SJCRH30 (cell line): ENCODE measurements around the gene CREB5. TPM values are rescaled to one million over a fixed set of nuclear protein-coding genes. Genes with fewer than 3 reads are reported as not detected.
A peak's percentile ranks its signal among the peaks of the same experiment; 100 is the strongest.

Experiments used
- DNase-seq, 2 experiments: peaks; one replicate each; pipeline ENCODE4 v3.0.0-alpha.2; 2015 to 2020
- H3K27ac ChIP-seq: fragments of 250-450 bp; sonication (Bioruptor Pico); 2 replicates; pipeline ENCODE4 v1.5.1; 2020; ENCODE audit warnings: mild to moderate bottlenecking, moderate library complexity
- H3K27me3 ChIP-seq: fragments of 250-450 bp; sonication (Bioruptor Pico); 2 replicates; pipeline ENCODE4 v1.5.1; 2020; ENCODE audit warnings: mild to moderate bottlenecking, moderate library complexity
- H3K36me3 ChIP-seq: fragments of 250-450 bp; sonication (Bioruptor Pico); 2 replicates; pipeline ENCODE4 v1.5.1; 2020; ENCODE audit warnings: mild to moderate bottlenecking, moderate library complexity
- H3K4me1 ChIP-seq: fragments of 250-450 bp; sonication (Bioruptor Pico); 2 replicates; pipeline ENCODE4 v1.5.1; 2020; ENCODE audit warnings: mild to moderate bottlenecking, moderate library complexity
- H3K4me3 ChIP-seq: fragments of 250-450 bp; sonication (Bioruptor Pico); 2 replicates; pipeline ENCODE4 v1.5.1; 2020; ENCODE audit warnings: mild to moderate bottlenecking, moderate library complexity
- H3K9me3 ChIP-seq: fragments of 250-450 bp; sonication (Bioruptor Pico); replicated peaks from 2 replicates; pipeline ENCODE4 v1.5.1; 2020; ENCODE audit warnings: mild to moderate bottlenecking, moderate library complexity
- total RNA-seq: library from RNA; depleted of rRNA; stranded (reverse); fragments of >200 nt; shearing (Covaris generic); gene quantifications from 2 replicates; pipeline ENCODE4 v1.2.3, GENCODE V29; 2014; rRNA removed

Gene CREB5, protein sequence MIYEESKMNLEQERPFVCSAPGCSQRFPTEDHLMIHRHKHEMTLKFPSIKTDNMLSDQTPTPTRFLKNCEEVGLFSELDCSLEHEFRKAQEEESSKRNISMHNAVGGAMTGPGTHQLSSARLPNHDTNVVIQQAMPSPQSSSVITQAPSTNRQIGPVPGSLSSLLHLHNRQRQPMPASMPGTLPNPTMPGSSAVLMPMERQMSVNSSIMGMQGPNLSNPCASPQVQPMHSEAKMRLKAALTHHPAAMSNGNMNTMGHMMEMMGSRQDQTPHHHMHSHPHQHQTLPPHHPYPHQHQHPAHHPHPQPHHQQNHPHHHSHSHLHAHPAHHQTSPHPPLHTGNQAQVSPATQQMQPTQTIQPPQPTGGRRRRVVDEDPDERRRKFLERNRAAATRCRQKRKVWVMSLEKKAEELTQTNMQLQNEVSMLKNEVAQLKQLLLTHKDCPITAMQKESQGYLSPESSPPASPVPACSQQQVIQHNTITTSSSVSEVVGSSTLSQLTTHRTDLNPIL
- total RNA-seq = 17.6 and 20.8 TPM in 2 replicates

- no peaks in the 10 kb centered on the region for H3K36me3 ChIP-seq
- H3K4me1 ChIP-seq = no peaks in the 10 kb centered on the region
- H3K27ac ChIP-seq = no peak within 1 kb of the TSS
- no peaks in the 10 kb centered on the region for H3K27me3 ChIP-seq
- no peak for DNase-seq
- H3K4me3 ChIP-seq = no peak within 1 kb of the TSS
- H3K9me3 ChIP-seq = no peaks in the 10 kb centered on the region
These were observed at the start of gene CREB5 for GRCh38 chr7:28411876-28412662. Gene CREB5, plus strand, starts transcription at chr7:28412518. Its CDS starts 397 bp downstream, at chr7:28412915.

DNA sequence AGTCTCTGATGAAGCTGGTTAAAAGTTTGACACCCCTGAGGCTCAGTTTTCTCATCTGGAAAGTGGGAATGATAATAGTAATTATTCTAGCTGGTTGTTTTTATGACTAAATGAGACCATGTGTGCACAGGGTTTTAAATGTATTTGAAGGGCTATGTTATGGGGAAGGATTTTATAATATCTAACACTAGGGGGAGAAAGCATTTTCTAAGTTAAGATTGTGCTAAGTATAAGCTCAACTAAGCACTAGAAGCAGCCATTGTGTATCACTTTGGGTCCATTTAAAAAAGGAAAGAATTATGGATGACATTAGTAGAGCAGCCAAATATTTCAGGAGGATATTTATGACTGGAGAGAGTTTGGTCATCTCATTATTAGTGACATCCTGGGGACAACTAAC lies 49.5 kb upstream of the CREB5 start:
- no peaks in the 10 kb centered on the region for H3K27me3 ChIP-seq
- DNase-seq = no peak
- H3K36me3 ChIP-seq = no peaks in the 10 kb centered on the region
- no peak overlapping the region for H3K27ac ChIP-seq
- peaks cover 14% of the 10 kb centered on the region for H3K4me1 ChIP-seq
- no peaks in the 10 kb centered on the region for H3K9me3 ChIP-seq
- no peak overlapping the region for H3K4me3 ChIP-seq

DNA sequence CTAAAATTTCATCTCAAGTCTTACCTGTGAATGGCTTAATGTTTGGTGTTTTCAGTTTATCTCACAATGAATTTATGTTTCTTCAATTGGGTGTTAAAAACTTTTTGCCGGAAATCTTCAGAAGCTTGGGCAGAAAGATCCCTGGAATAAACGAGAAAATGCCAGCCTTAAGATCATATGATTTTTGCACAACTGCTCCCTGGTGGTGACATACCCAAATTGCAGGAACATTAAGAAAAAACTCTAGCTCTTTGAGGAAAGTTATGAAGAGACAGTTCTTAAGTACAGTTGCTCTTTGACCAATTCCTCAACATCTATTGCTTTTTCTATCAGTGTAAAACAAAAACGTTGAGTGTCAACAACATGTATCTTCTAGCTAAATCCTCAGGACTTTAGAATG lies 48.2 kb upstream of the CREB5 start:
- peaks cover 4% of the 10 kb centered on the region for H3K4me1 ChIP-seq
- H3K4me3 ChIP-seq = no peak overlapping the region
- no peaks in the 10 kb centered on the region for H3K9me3 ChIP-seq
- no peaks in the 10 kb centered on the region for H3K27me3 ChIP-seq
- no peaks in the 10 kb centered on the region for H3K36me3 ChIP-seq
- peak in 1 of 2 experiments; percentile 46 for DNase-seq
- H3K27ac ChIP-seq = no peak overlapping the region

GRCh38 chr7:28369523-28369922 lies 42.8 kb upstream of the CREB5 start:
- Histone ChIP-seq H3K4me3 (no peak overlapping the region), H3K36me3 (no peaks in the 10 kb centered on the region), H3K4me1 (no peaks in the 10 kb centered on the region), H3K9me3 (no peaks in the 10 kb centered on the region), H3K27me3 (no peaks in the 10 kb centered on the region), H3K27ac (no peak overlapping the region)
- DNase-seq = no peak

DNA sequence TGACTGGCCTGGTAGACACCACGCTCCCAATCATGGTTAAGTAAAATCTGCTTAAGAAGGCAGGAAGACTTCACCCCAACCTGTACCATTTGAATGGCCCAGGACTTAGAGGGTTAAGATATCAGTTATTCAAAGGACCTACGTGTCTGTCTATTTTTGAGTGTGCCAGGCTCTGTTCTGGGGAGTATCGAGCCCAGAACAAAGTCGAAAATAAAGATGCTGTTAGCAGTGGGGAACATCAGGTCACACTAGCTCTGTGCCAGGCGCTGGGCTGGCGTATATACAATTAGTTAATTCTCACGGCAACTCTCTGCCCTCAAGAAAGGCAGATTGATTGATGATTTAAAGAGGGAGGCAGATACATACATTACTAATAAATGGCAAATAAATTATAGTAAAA lies 40.5 kb upstream of the CREB5 start:
- Histone ChIP-seq H3K4me3 (no peak overlapping the region), H3K36me3 (no peaks in the 10 kb centered on the region), H3K9me3 (no peaks in the 10 kb centered on the region), H3K4me1 (no peaks in the 10 kb centered on the region), H3K27ac (no peak overlapping the region), H3K27me3 (no peaks in the 10 kb centered on the region)
- DNase-seq = no peak

DNA sequence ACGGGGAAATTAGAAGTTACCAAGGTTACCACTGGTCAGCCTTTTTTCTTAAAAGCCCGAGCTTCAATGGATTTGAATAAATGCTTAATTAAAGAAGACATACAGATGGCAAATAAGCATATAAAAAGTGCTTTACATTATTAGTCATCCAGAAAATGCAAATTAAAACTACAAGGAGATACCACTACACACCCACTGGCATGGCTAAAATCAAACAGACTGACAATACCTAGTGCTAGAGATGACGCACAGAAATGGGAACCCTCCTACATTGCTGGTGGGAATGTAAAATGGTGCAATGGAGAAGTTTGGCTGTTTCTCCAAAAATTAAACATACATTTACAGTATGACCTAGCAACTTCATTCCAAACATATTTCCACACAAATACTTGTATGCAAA lies 38.3 kb upstream of the CREB5 start:
- Histone ChIP-seq H3K4me1 (no peaks in the 10 kb centered on the region), H3K36me3 (no peaks in the 10 kb centered on the region), H3K4me3 (no peak overlapping the region), H3K27me3 (no peaks in the 10 kb centered on the region), H3K27ac (no peak overlapping the region), H3K9me3 (no peaks in the 10 kb centered on the region)
- no peak for DNase-seq

DNA sequence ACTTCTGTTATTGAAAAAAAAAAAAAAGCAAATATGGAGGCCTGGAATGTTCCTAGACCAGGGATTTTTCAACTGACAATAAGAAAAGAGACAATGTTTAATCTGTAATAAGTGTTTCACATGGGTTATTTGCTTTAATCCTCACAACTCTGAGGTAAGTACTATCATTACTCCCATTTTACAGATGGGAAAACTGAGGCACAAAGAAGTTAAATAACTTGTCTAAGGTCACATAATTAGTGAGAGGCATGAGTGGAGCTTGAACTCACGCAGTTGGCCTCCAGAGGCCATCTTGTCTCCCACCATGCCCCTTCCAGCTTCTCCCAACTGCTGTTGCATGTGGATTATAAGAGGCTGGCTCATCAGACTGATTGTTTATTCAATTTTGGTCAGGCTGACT lies 36.6 kb upstream of the CREB5 start:
- Histone ChIP-seq H3K4me3 (no peak overlapping the region), H3K9me3 (no peaks in the 10 kb centered on the region), H3K27ac (no peak overlapping the region), H3K36me3 (no peaks in the 10 kb centered on the region), H3K4me1 (no peaks in the 10 kb centered on the region), H3K27me3 (no peaks in the 10 kb centered on the region)
- DNase-seq = no peak

- no peak overlapping the region for H3K4me3 ChIP-seq
- H3K27me3 ChIP-seq = no peaks in the 10 kb centered on the region
- H3K9me3 ChIP-seq = no peaks in the 10 kb centered on the region
- DNase-seq = no peak
- no peaks in the 10 kb centered on the region for H3K36me3 ChIP-seq
- no peak overlapping the region for H3K27ac ChIP-seq
- no peaks in the 10 kb centered on the region for H3K4me1 ChIP-seq
These were observed 35.7 kb upstream of the CREB5 start for GRCh38 chr7:28376634-28377033.

DNA sequence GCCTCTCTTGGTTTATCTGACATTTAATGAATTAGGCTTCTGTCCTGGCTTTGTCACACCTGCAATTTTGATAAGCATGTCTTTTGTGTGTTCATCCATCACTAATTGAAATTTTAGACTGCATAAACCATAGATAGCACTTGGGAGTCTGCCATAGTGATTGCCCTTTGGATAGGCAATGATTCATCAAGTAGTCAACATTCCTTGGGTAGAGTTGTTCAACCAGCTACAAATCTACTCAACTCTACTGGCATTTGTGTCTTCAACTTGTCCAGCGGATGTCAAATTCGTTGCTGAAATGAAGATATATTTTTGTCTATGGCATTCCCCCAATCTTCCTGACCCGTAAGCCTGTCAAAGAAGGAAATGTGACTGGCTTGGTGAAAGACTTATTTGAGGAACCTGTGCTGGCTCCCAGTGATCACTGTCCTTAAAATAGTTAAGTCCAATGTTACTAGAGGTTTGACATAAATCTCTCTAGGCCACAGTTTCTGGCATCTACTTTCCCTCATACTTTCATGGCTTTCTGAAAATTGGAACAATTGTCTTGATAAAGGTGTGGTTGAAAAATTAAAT lies 33.7 kb upstream of the CREB5 start:
- no peak for DNase-seq
- Histone ChIP-seq H3K36me3 (no peaks in the 10 kb centered on the region), H3K27me3 (no peaks in the 10 kb centered on the region), H3K9me3 (no peaks in the 10 kb centered on the region), H3K4me1 (no peaks in the 10 kb centered on the region), H3K27ac (no peak overlapping the region), H3K4me3 (no peak overlapping the region)

DNA sequence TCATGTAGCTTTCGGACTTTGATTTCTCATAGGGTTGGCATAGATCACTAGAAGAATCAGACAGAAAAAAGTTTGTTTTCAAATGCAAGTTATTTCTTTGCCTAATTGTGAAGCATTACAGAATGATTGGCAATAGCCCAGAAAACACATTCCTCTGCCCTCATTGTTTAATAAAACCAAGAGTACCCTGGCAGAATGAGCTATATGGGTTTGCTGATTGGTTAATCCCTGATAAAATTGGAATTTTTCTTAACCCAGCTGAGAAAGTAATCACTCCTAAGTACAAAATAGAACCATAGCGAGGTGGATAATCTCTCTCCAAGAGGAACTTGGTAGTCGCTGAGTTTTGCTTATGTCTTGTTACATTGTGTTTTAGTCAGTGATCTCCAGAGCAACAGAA lies 30.9 kb upstream of the CREB5 start:
- no peaks in the 10 kb centered on the region for H3K9me3 ChIP-seq
- H3K27me3 ChIP-seq = no peaks in the 10 kb centered on the region
- no peak overlapping the region for H3K27ac ChIP-seq
- no peaks in the 10 kb centered on the region for H3K4me1 ChIP-seq
- H3K4me3 ChIP-seq = no peak overlapping the region
- no peaks in the 10 kb centered on the region for H3K36me3 ChIP-seq
- DNase-seq = no peak

DNA sequence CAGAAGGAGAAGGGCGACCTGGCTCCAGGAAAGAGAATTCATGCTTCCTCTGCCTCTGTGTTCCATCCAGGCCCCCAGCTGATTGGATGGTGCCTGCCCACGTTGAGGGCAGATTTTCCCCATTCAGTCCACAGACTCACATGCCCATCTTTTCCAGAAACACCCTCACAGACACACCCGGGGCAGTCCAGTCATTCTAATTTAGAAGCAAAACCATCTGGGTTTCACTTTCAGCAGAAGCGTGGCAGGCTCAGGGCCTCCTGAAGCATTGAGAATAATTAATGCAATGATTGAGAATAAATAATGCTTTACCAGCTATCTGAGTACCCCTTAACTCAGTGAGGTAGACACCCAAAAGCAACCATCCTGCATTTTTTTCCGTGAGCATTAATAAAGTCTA lies 30.2 kb upstream of the CREB5 start:
- no peaks in the 10 kb centered on the region for H3K9me3 ChIP-seq

GRCh38 chr7:28383975-28384374 lies 28.3 kb upstream of the CREB5 start:
- no peak overlapping the region for H3K27ac ChIP-seq
- no peaks in the 10 kb centered on the region for H3K9me3 ChIP-seq
- H3K36me3 ChIP-seq = no peaks in the 10 kb centered on the region
- no peaks in the 10 kb centered on the region for H3K4me1 ChIP-seq
- no peak overlapping the region for H3K4me3 ChIP-seq
- peak in 1 of 2 experiments; percentile 33 for DNase-seq
- H3K27me3 ChIP-seq = no peaks in the 10 kb centered on the region

More for the DNA sequence above, 30.2 kb upstream of the CREB5 start:
- H3K27me3 ChIP-seq = no peaks in the 10 kb centered on the region
- no peaks in the 10 kb centered on the region for H3K36me3 ChIP-seq
- H3K4me1 ChIP-seq = no peaks in the 10 kb centered on the region
- H3K27ac ChIP-seq = no peak overlapping the region
- no peak overlapping the region for H3K4me3 ChIP-seq
- no peak for DNase-seq

DNA sequence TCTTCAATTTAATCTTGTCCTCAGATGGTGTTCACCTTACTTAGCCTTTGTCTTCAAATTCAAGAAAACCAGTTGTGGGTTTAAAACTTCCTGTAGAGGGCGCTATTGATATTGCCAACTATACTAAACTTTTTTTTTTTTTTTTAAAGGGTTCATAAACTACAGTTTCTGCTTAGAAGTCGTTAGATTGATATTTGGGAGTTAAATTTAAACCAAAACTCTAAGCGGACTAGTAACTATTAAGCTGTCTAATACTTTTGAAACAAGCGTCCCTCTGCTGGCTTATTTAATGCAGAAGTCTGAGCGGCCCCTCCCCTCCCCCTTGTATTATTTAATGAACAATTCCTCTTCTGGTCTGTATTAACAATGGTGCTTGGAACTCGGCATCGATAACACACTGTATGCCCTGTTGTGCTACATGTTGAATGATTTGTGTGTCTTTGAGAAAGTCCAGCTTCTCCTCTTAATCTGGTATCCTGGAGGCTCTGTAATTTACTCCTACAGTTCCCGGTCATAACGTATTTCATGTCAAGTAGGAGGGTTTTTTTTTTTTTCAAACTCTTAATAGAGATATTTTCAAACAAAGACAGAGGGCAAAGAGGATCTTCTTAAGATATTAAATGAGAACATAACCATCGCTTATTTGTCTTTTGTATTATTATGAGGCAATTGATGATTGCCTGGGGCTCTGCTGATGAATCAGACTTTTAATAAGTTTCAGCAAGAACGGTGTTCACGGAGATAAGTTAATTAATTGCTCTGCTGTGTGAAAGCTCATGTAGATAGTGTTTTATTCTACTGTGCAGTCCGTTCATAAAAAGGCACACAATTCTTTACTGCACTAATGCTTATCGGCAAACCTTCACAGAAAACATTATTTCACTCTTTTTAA lies 22.6 kb upstream of the CREB5 start:
- no peaks in the 10 kb centered on the region for H3K9me3 ChIP-seq
- DNase-seq = peak; percentile 28 to 83
- H3K27ac ChIP-seq = peak overlapping the region; percentile 43; the same call in 1 of the 2 replicates
- peaks cover 4% of the 10 kb centered on the region; the same call in 1 of the 2 replicates for H3K4me1 ChIP-seq
- H3K27me3 ChIP-seq = no peaks in the 10 kb centered on the region
- H3K4me3 ChIP-seq = peak overlapping the region; percentile 59
- H3K36me3 ChIP-seq = no peaks in the 10 kb centered on the region

DNA sequence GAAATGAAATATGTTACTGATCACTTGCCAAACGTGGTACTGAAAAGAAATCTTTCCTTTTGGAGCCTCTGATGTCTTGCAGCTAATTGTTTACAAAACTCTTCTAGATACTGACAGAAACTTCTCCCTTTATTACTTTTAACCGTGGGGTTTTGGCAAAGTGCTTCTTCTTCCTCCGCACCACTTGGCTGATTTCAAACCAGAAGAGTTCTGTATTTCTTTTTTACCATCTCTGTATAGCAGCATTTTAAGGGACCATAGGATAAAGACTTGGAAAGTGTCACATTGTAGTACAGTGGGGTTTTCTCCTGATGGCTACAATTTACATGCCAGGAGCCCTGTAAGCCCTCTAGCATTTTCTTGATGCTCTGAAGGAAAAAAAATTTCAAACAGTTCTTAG lies 21.9 kb upstream of the CREB5 start:
- Histone ChIP-seq H3K9me3 (no peaks in the 10 kb centered on the region), H3K36me3 (no peaks in the 10 kb centered on the region), H3K27ac (no peak overlapping the region), H3K4me1 (peaks cover 11% of the 10 kb centered on the region; the same call in 1 of the 2 replicates), H3K4me3 (peak overlapping the region; percentile 59), H3K27me3 (no peaks in the 10 kb centered on the region)
- no peak for DNase-seq
